T47D (cell line): ENCODE measurements around the gene GRIN3B.

Experiments used
- DNase-seq, 2 experiments: peaks; one replicate each; pipeline versions ENCODE4 v3.0.0 to v3.0.0-alpha.2; 2011 to 2012; ENCODE audit warnings: low read depth in 1 of 2, low spot score in 1 of 2
- JUND ChIP-seq: IDR thresholded peaks from 2 replicates; pipeline ENCODE4 v1.6.1; 2012; ENCODE audit warnings: low read depth
- in situ Hi-C: cut with HindIII; loops from 2 replicates; pipeline ENCODE4 v1.10.0; 2016; ENCODE audit warnings: low sequenced_read_pairs, low pct_unique_long_range_greater_than_20kb

GRIN3B gene

GRCh38 chr19:988510-988909 lies 11.7 kb upstream of the GRIN3B start:
- no peak for DNase-seq
- no peak for TF ChIP-seq JUND
- in situ Hi-C loops = no loop called here

- in situ Hi-C loops = no loop called here
Measured at GRCh38 chr19:989381-990081, 10.7 kb upstream of the GRIN3B start.

GRCh38 chr19:990119-990571 lies 10.1 kb upstream of the GRIN3B start:
- no peak for DNase-seq
- in situ Hi-C loops = no loop called here
- no peak for TF ChIP-seq JUND

More at GRCh38 chr19:989381-990081, 10.7 kb upstream of the GRIN3B start:
- no peak for DNase-seq
- no peak for TF ChIP-seq JUND

GRCh38 chr19:990746-991145 lies 9.5 kb upstream of the GRIN3B start:
- TF ChIP-seq JUND = no peak
- in situ Hi-C loops = no loop called here
- DNase-seq = no peak

GRCh38 chr19:991174-991931 lies 8.9 kb upstream of the GRIN3B start:
- in situ Hi-C loops = no loop called here
- TF ChIP-seq JUND = no peak
- peak in 1 of 2 experiments; percentile 71 for DNase-seq

GRCh38 chr19:991932-992669 lies 8.1 kb upstream of the GRIN3B start:
- no peak for TF ChIP-seq JUND
- DNase-seq = no peak
- in situ Hi-C loops = no loop called here

GRCh38 chr19:992670-993055 lies 7.6 kb upstream of the GRIN3B start:
- TF ChIP-seq JUND = no peak
- in situ Hi-C loops = no loop called here
- DNase-seq = no peak

GRCh38 chr19:993361-993830 lies 6.8 kb upstream of the GRIN3B start:
- TF ChIP-seq JUND = no peak
- DNase-seq = no peak
- in situ Hi-C loops = no loop called here

- DNase-seq = no peak
- TF ChIP-seq JUND = no peak
- in situ Hi-C loops = no loop called here
Measured at GRCh38 chr19:993831-994393, 6.3 kb upstream of the GRIN3B start.

GRCh38 chr19:994516-994915 lies 5.7 kb upstream of the GRIN3B start:
- in situ Hi-C loops = no loop called here
- TF ChIP-seq JUND = no peak
- no peak for DNase-seq

- TF ChIP-seq JUND = no peak
- DNase-seq = no peak
- in situ Hi-C loops = no loop called here
Measured at GRCh38 chr19:995051-995827, 5.0 kb upstream of the GRIN3B start.
